LNCaP clone FGC (cell line): ENCODE results near the gene SULF2.

Experiments used
- DNase-seq: peaks from one replicate; pipeline ENCODE4 v3.0.0-alpha.2; 2011; ENCODE audit warnings: low read depth
- H3K4me3 ChIP-seq: 2 replicates; pipeline ENCODE4 v1.5.1; 2011; ENCODE audit warnings: mild to moderate bottlenecking, low read depth, low read length, control low read depth
- CTCF ChIP-seq: IDR thresholded peaks from 2 replicates; pipeline ENCODE4 v1.5.1; 2012; ENCODE audit warnings: mild to moderate bottlenecking; ENCODE audit not compliant: control insufficient read depth, insufficient read depth; ENCODE audit errors: extremely low read depth

SULF2 gene

GRCh38 chr20:47740862-47741184 is 44.5 kb downstream of the SULF2 start:
- TF ChIP-seq CTCF = no peak
- H3K4me3 ChIP-seq = no peak overlapping the region
- no peak for DNase-seq

GRCh38 chr20:47740121-47740861 is 45.0 kb downstream of the SULF2 start:
- TF ChIP-seq CTCF = no peak
- DNase-seq = no peak
- H3K4me3 ChIP-seq = no peak overlapping the region

- no peak overlapping the region for H3K4me3 ChIP-seq
- no peak for TF ChIP-seq CTCF
- no peak for DNase-seq
Measured at GRCh38 chr20:47737923-47738322, 47.4 kb downstream of the SULF2 start.

GRCh38 chr20:47736570-47737152 is 48.6 kb downstream of the SULF2 start:
- no peak for DNase-seq
- TF ChIP-seq CTCF = no peak
- no peak overlapping the region for H3K4me3 ChIP-seq

GRCh38 chr20:47735412-47736400 is 49.6 kb downstream of the SULF2 start:
- no peak for DNase-seq
- TF ChIP-seq CTCF = no peak
- no peak overlapping the region for H3K4me3 ChIP-seq

GRCh38 chr20:47734870-47735269 is 50.4 kb downstream of the SULF2 start:
- no peak for DNase-seq
- TF ChIP-seq CTCF = no peak
- H3K4me3 ChIP-seq = no peak overlapping the region
